H1 (cell line): Measurements from ENCODE around the gene CDYL.

Source experiments
- EZH2 ChIP-seq: fragments of 200-600 bp; sonication (generic); IDR thresholded peaks from 2 replicates; pipeline ENCODE4 v1.7.1; 2012; ENCODE audit warnings: low read depth, mild to moderate bottlenecking, moderate library complexity, low read length, inconsistent platforms; ENCODE audit not compliant: severe bottlenecking
- MAFK ChIP-seq: IDR thresholded peaks from 2 replicates; pipeline ENCODE4 v1.6.1; 2012; ENCODE audit warnings: low read depth, mild to moderate bottlenecking, improper control_type of control experiment, low read length
- MAX ChIP-seq: IDR thresholded peaks from 2 replicates; pipeline ENCODE4 v1.6.1; 2012; ENCODE audit warnings: inconsistent platforms
- NRF1 ChIP-seq: IDR thresholded peaks from 2 replicates; pipeline ENCODE4 v1.6.1; 2011; ENCODE audit warnings: mild to moderate bottlenecking, low read depth, low read length, improper control_type of control experiment
- POLR2A ChIP-seq, 2 experiments: IDR thresholded peaks; 1 replicate in 1 of 2; 2 replicates in 1 of 2; pipeline ENCODE4 v1.6.1; 2011; ENCODE audit warnings: low read depth in 2 of 2, low read length in 2 of 2, mild to moderate bottlenecking in 2 of 2; ENCODE audit errors: control extremely low read depth in 1 of 2
- POLR2AphosphoS5 ChIP-seq: IDR thresholded peaks from 2 replicates; pipeline ENCODE4 v1.6.1; 2011; ENCODE audit warnings: low read depth, low read length
- RAD21 ChIP-seq, 2 experiments: IDR thresholded peaks in 1 of 2; conservative IDR thresholded peaks in 1 of 2; 2 replicates each; pipeline ENCODE4 v1.6.1; 2011; ENCODE audit warnings: low read depth in 2 of 2, low read length in 2 of 2, improper control_type of control experiment in 1 of 2, inconsistent platforms in 1 of 2, mild to moderate bottlenecking in 1 of 2, moderate library complexity in 1 of 2
- SP2 ChIP-seq: IDR thresholded peaks from 2 replicates; pipeline ENCODE4 v1.6.1; 2012; ENCODE audit warnings: mild to moderate bottlenecking, low read length, inconsistent platforms
- SRF ChIP-seq: IDR thresholded peaks from 2 replicates; pipeline ENCODE4 v1.6.1; 2011; ENCODE audit warnings: mild to moderate bottlenecking, low read depth, low read length, moderate library complexity
- TF ChIP-seq, protein P1 (sequence below), 3 experiments: IDR thresholded peaks; 1 replicate in 2 of 3; 2 replicates in 1 of 3; pipeline versions ENCODE4 v1.5.1 to v1.6.1; 2011; ENCODE audit warnings: low read length in 3 of 3, mild to moderate bottlenecking in 3 of 3, inconsistent platforms in 2 of 3, low read depth in 1 of 3, moderate library complexity in 1 of 3; ENCODE audit not compliant: insufficient read depth in 1 of 3; ENCODE audit errors: control extremely low read depth in 1 of 3

DNA sequence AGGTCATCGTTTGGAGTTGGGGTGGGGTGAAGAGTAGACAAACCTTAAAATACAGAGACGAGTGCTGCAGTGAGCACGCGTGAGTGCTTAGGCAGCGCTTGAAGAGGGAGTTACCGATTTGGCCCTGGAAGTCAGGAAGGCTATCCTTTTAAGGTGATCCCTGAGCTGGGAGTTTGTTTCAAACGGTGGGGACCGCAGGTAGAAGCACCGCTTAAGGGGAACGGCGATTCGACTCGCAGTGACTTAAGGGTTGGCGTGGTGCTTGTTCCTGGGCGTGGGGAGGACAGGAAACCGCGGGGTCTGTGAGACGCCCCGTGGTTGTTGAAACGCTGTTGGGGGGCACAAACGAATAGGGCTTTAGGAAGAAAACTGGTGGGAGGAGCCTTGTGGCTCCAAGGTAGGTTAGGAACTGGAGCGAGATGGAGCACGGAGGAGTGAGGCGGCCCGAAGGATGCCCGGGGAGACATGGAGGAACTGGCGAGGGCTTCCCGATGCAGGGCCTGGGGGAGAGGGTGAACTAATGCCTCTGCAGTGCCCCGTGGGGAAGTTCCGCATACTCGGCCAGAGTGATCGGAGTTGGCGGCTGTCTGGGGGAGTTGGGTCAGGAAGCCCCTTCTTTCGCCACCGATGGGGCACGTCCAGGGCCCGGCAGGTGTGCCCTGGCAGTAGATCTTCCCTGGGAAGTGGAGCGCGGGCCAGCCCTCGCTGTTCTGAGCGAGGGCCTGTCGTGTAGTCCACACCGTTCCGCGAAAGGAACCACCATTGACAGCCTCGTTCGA lies 1.3 kb upstream of the CDYL start:
- TF ChIP-seq POLR2AphosphoS5 (no peak), POLR2A (IDR thresholded peaks at IDR 0.05; ENCODE audit: control extremely low read depth in 1 of 2, low read depth in 2 of 2, low read length in 2 of 2) (peak in 1 of 2 experiments; percentile 9; a peak in 1 of 3 replicates), RAD21 (IDR thresholded peaks at IDR 0.05 in 1 of 2, conservative IDR thresholded peaks at IDR 0.05 in 1 of 2; ENCODE audit: low read depth in 2 of 2, low read length in 2 of 2) (no peak), EZH2 (no peak), MAX (no peak; the same call in 1 of the 2 replicates), SRF (0 out of 2 replicates have a peak, but pooled peaks have one; percentile 9), MAFK (no peak), SP2 (no peak), NRF1 (no peak)
- TF ChIP-seq, protein P1, sequence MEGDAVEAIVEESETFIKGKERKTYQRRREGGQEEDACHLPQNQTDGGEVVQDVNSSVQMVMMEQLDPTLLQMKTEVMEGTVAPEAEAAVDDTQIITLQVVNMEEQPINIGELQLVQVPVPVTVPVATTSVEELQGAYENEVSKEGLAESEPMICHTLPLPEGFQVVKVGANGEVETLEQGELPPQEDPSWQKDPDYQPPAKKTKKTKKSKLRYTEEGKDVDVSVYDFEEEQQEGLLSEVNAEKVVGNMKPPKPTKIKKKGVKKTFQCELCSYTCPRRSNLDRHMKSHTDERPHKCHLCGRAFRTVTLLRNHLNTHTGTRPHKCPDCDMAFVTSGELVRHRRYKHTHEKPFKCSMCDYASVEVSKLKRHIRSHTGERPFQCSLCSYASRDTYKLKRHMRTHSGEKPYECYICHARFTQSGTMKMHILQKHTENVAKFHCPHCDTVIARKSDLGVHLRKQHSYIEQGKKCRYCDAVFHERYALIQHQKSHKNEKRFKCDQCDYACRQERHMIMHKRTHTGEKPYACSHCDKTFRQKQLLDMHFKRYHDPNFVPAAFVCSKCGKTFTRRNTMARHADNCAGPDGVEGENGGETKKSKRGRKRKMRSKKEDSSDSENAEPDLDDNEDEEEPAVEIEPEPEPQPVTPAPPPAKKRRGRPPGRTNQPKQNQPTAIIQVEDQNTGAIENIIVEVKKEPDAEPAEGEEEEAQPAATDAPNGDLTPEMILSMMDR (IDR thresholded peaks at IDR 0.05; ENCODE audit: control extremely low read depth in 1 of 3, insufficient read depth in 1 of 3, low read depth in 1 of 3, low read length in 3 of 3) = no peak
